Activated T-helper 17 cell treated with anti-CD3 and anti-CD28 coated beads, Interleukin-2, amount 50 U/mL, for 72 hours (primary cell): ENCODE measurements around the gene PTPRN. TPM values are rescaled to one million over a fixed set of nuclear protein-coding genes. Genes with fewer than 3 reads are reported as not detected.
A peak's percentile ranks its signal among the peaks of the same experiment; 100 is the strongest.

ENCODE experiments used
- ATAC-seq: fragments of 150-1000 bp; cut with Tn5 transposase; replicated peaks from 2 replicates; pipeline ENCODE4 v1.10.0; 2021; ENCODE audit warnings: mild to moderate bottlenecking, moderate library complexity
- H3K27ac Mint-ChIP-seq: one replicate; pipeline ENCODE4 v1.8.0; 2022; ENCODE audit warnings: mixed read lengths
- H3K27me3 Mint-ChIP-seq: one replicate; pipeline ENCODE4 v1.8.0; 2022; ENCODE audit warnings: mixed read lengths
- H3K36me3 Mint-ChIP-seq: one replicate; pipeline ENCODE4 v1.8.0; 2022; ENCODE audit warnings: low read depth, mild to moderate bottlenecking, mixed read lengths
- H3K4me1 Mint-ChIP-seq: one replicate; pipeline ENCODE4 v1.8.0; 2022; ENCODE audit warnings: mixed read lengths
- H3K4me3 Mint-ChIP-seq: one replicate; pipeline ENCODE4 v1.8.0; 2022; ENCODE audit warnings: mild to moderate bottlenecking, mixed read lengths
- H3K9me3 Mint-ChIP-seq: one replicate; pipeline ENCODE4 v1.8.0; 2022; ENCODE audit warnings: mixed read lengths
- total RNA-seq, 2 donors: library from RNA; stranded (reverse); gene quantifications; one replicate each; pipeline ENCODE4 v1.2.3, GENCODE V29; 2022

Gene PTPRN
- total RNA-seq, 2 donors from 2014 or later, result 0.67 to 6.3 TPM

- Mint-ChIP-seq H3K36me3 (peaks cover 33% of the 10 kb centered on the region), H3K4me1 (peaks cover 7% of the 10 kb centered on the region), H3K9me3 (no peaks in the 10 kb centered on the region), H3K27ac (peak overlapping the region; percentile 17), H3K4me3 (no peak overlapping the region), H3K27me3 (no peaks in the 10 kb centered on the region)
- peak; percentile 17 for ATAC-seq
Observed at GRCh38 chr2:219286436-219287115, 22.6 kb downstream of the PTPRN start.

- Mint-ChIP-seq H3K36me3 (peaks cover 40% of the 10 kb centered on the region), H3K27me3 (no peaks in the 10 kb centered on the region), H3K27ac (peak overlapping the region; percentile 17), H3K9me3 (no peaks in the 10 kb centered on the region), H3K4me3 (no peak overlapping the region), H3K4me1 (peaks cover 9% of the 10 kb centered on the region)
- no peak for ATAC-seq
Observed at GRCh38 chr2:219285894-219286425, 23.2 kb downstream of the PTPRN start.

- H3K4me3 Mint-ChIP-seq, result no peak overlapping the region
- H3K36me3 Mint-ChIP-seq, result peaks cover 46% of the 10 kb centered on the region
- H3K9me3 Mint-ChIP-seq, result no peaks in the 10 kb centered on the region
- peak overlapping the region; percentile 50 for H3K27ac Mint-ChIP-seq
- H3K4me1 Mint-ChIP-seq, result peaks cover 15% of the 10 kb centered on the region
- no peak for ATAC-seq
- H3K27me3 Mint-ChIP-seq, result no peaks in the 10 kb centered on the region
Observed at GRCh38 chr2:219285373-219285735, 23.8 kb downstream of the PTPRN start.

DNA sequence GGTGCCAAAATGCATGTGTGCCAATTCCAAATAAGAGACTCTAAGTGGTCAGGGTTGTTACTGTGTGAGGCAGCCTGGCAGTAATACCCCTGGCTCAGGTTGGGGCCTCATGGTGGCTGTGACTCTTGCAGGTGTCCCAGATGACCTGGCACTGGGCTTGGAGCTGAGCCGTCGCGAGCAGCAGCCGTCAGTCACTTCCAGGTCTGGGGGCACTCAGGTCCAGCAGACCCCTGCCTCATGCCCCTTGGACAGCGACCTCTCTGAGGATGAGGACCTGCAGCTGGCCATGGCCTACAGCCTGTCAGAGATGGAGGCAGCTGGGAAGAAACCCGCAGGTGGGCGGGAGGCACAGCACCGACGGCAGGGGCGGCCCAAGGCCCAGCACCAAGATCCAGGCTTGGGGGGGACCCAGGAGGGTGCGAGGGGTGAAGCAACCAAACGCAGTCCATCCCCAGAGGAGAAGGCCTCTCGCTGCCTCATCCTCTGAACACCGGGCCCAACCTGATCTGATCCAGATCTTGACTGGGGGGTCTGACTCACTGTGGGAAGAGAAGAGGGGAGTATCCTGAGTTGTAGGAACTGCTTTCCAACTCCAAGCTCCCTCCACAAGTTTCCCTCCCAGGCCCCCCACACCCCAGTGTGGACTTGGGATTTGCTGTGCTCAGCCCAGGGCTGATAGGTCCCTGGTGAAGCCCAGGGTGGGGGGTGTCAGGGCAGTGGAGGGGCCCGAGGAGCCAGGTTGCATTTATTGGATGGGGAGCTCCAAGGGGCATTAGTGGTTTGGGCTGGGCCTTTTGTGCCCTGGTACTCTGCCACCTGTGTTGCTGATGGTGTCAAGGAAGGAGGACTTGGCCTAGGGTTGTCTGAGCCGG lies 24.5 kb downstream of the PTPRN start:
- ATAC-seq, result no peak
- H3K27ac Mint-ChIP-seq, result peak overlapping the region; percentile 50
- peaks cover 17% of the 10 kb centered on the region for H3K4me1 Mint-ChIP-seq
- peaks cover 52% of the 10 kb centered on the region for H3K36me3 Mint-ChIP-seq
- no peaks in the 10 kb centered on the region for H3K27me3 Mint-ChIP-seq
- no peaks in the 10 kb centered on the region for H3K9me3 Mint-ChIP-seq
- no peak overlapping the region for H3K4me3 Mint-ChIP-seq

DNA sequence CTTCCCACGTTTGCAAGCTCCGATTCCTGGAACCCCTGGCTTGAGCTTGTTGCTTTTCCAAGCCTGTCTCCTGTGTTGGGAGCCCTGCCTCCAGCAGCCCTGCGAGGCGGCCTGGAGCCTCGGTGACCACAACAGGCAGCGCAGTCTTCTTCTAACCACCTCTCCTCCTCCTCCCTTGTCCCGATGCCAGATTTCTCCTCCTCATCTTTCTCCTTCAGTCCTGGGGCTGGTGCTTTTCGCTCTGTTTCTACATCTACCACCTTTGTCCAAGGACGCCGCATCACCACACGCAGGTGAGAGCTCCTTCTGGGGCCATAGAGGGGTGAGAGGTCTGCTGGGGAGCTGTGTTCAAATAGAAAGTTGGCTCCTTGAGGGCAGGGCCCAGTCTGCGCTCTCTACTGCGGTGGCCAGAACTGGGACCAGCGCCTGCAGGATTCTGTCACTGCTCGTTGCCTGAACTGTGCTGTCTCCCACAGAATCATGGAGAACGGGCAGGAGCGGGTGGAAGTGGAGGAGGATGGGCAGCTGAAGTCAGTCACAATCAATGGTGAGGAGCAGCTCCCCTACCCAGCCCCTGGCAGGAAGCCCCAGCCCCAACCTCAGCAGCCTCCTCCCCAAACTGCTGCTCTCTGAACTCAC lies 26.1 kb downstream of the PTPRN start:
- Mint-ChIP-seq H3K4me1 (peaks cover 19% of the 10 kb centered on the region), H3K36me3 (peaks cover 56% of the 10 kb centered on the region), H3K4me3 (peak overlapping the region; percentile 87), H3K9me3 (no peaks in the 10 kb centered on the region), H3K27me3 (no peaks in the 10 kb centered on the region), H3K27ac (peak overlapping the region; percentile 78)
- no peak for ATAC-seq

- ATAC-seq, result no peak
- Mint-ChIP-seq H3K27ac (peak overlapping the region; percentile 78), H3K4me3 (peak overlapping the region; percentile 87), H3K36me3 (peaks cover 56% of the 10 kb centered on the region), H3K9me3 (no peaks in the 10 kb centered on the region), H3K4me1 (peaks cover 24% of the 10 kb centered on the region), H3K27me3 (no peaks in the 10 kb centered on the region)
Observed at GRCh38 chr2:219282375-219282774, 26.8 kb downstream of the PTPRN start.

GRCh38 chr2:219281588-219281987 lies 27.6 kb downstream of the PTPRN start:
- H3K4me1 Mint-ChIP-seq, result peaks cover 24% of the 10 kb centered on the region
- no peak for ATAC-seq

GRCh38 chr2:219280651-219281050 lies 28.6 kb downstream of the PTPRN start:
- peak overlapping the region; percentile 96 for H3K27ac Mint-ChIP-seq
- ATAC-seq, result no peak
- H3K4me1 Mint-ChIP-seq, result peaks cover 24% of the 10 kb centered on the region
- H3K36me3 Mint-ChIP-seq, result peaks cover 56% of the 10 kb centered on the region
- H3K27me3 Mint-ChIP-seq, result no peaks in the 10 kb centered on the region
- H3K9me3 Mint-ChIP-seq, result no peaks in the 10 kb centered on the region
- H3K4me3 Mint-ChIP-seq, result peak overlapping the region; percentile 87

More at GRCh38 chr2:219281588-219281987, 27.6 kb downstream of the PTPRN start:
- no peaks in the 10 kb centered on the region for H3K9me3 Mint-ChIP-seq
- peak overlapping the region; percentile 96 for H3K27ac Mint-ChIP-seq
- H3K4me3 Mint-ChIP-seq, result peak overlapping the region; percentile 87
- H3K27me3 Mint-ChIP-seq, result no peaks in the 10 kb centered on the region
- H3K36me3 Mint-ChIP-seq, result peaks cover 56% of the 10 kb centered on the region

- ATAC-seq, result no peak
- H3K27ac Mint-ChIP-seq, result peak overlapping the region; percentile 96
- peaks cover 24% of the 10 kb centered on the region for H3K4me1 Mint-ChIP-seq
- no peaks in the 10 kb centered on the region for H3K27me3 Mint-ChIP-seq
- no peaks in the 10 kb centered on the region for H3K9me3 Mint-ChIP-seq
- H3K36me3 Mint-ChIP-seq, result peaks cover 50% of the 10 kb centered on the region
- H3K4me3 Mint-ChIP-seq, result peak overlapping the region; percentile 87
Observed at GRCh38 chr2:219279916-219280516, 29.2 kb downstream of the PTPRN start.

GRCh38 chr2:219279151-219279915 lies 29.9 kb downstream of the PTPRN start, which contains the start of gene DNAJB2:
DNAJB2 (plus strand) TSS chr2:219279366; CDS start chr2:219279834, 468 bp downstream.
- ATAC-seq, result peak; percentile 88
- Mint-ChIP-seq H3K36me3 (peaks cover 50% of the 10 kb centered on the region), H3K27ac (peak within 1 kb of the TSS; percentile 96), H3K9me3 (no peaks in the 10 kb centered on the region), H3K4me1 (peaks cover 24% of the 10 kb centered on the region), H3K4me3 (peak within 1 kb of the TSS; percentile 87), H3K27me3 (no peaks in the 10 kb centered on the region)

GRCh38 chr2:219278655-219279150 lies 30.5 kb downstream of the PTPRN start:
- peak overlapping the region; percentile 90 for H3K27ac Mint-ChIP-seq
- H3K36me3 Mint-ChIP-seq, result peaks cover 44% of the 10 kb centered on the region
- peak overlapping the region; percentile 87 for H3K4me3 Mint-ChIP-seq
- H3K4me1 Mint-ChIP-seq, result peaks cover 24% of the 10 kb centered on the region
- H3K27me3 Mint-ChIP-seq, result no peaks in the 10 kb centered on the region
- no peak for ATAC-seq
- H3K9me3 Mint-ChIP-seq, result no peaks in the 10 kb centered on the region

GRCh38 chr2:219277703-219278654 lies 31.2 kb downstream of the PTPRN start:
- H3K9me3 Mint-ChIP-seq, result no peaks in the 10 kb centered on the region
- peak overlapping the region; percentile 87 for H3K4me3 Mint-ChIP-seq
- H3K27me3 Mint-ChIP-seq, result no peaks in the 10 kb centered on the region
- peak; percentile 6 for ATAC-seq
- H3K36me3 Mint-ChIP-seq, result peaks cover 36% of the 10 kb centered on the region
- peak overlapping the region; percentile 90 for H3K27ac Mint-ChIP-seq
- H3K4me1 Mint-ChIP-seq, result peaks cover 21% of the 10 kb centered on the region
